Measurements from ENCODE around the gene TMEM132C. TPM values are rescaled to one million over a fixed set of nuclear protein-coding genes. Genes with fewer than 3 reads are reported as not detected.

The TMEM132C gene
- total RNA-seq, 2 donors from 2014 or later, result 0.56 TPM; not detected in 1

DNA sequence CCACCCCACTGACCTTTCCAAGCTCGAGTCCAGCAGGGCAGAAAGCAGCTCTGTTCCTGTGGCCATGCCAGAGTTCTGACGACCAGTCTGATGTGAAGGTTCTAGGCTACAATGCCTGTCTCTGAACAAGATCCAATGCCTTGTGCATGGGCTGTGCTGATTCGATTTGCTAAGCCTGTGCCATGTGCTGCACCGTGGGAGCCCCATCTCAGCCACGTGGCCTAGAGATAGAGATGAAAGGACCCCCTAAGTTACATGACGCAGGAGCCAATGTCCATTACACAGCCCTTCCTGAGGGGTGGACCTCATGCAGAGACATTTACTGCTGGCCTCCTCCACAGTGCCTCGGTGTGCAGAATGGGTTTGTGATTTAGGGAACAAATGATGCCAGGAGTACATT lies 300.8 kb downstream of the TMEM132C start:
- H3K27me3 ChIP-seq (replicated peaks; ENCODE audit: insufficient read depth), result no peaks in the 10 kb centered on the region
- no peak overlapping the region for H3K4me3 ChIP-seq
- no peak for DNase-seq (ENCODE audit: low spot score)
- H3K4me1 ChIP-seq (ENCODE audit: control insufficient read depth in 1 of 2, low read depth in 2 of 2), result no peaks in the 10 kb centered on the region
- no peaks in the 10 kb centered on the region for H3K9me3 ChIP-seq
- no peaks in the 10 kb centered on the region for H3K36me3 ChIP-seq
- no peak overlapping the region for H3K27ac ChIP-seq
- TF ChIP-seq, protein P1, sequence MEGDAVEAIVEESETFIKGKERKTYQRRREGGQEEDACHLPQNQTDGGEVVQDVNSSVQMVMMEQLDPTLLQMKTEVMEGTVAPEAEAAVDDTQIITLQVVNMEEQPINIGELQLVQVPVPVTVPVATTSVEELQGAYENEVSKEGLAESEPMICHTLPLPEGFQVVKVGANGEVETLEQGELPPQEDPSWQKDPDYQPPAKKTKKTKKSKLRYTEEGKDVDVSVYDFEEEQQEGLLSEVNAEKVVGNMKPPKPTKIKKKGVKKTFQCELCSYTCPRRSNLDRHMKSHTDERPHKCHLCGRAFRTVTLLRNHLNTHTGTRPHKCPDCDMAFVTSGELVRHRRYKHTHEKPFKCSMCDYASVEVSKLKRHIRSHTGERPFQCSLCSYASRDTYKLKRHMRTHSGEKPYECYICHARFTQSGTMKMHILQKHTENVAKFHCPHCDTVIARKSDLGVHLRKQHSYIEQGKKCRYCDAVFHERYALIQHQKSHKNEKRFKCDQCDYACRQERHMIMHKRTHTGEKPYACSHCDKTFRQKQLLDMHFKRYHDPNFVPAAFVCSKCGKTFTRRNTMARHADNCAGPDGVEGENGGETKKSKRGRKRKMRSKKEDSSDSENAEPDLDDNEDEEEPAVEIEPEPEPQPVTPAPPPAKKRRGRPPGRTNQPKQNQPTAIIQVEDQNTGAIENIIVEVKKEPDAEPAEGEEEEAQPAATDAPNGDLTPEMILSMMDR (IDR thresholded peaks at IDR 0.05), result no peak
- no peak for ATAC-seq (ENCODE audit: insufficient number of reproducible peaks, low FRiP score, low read depth)

DNA sequence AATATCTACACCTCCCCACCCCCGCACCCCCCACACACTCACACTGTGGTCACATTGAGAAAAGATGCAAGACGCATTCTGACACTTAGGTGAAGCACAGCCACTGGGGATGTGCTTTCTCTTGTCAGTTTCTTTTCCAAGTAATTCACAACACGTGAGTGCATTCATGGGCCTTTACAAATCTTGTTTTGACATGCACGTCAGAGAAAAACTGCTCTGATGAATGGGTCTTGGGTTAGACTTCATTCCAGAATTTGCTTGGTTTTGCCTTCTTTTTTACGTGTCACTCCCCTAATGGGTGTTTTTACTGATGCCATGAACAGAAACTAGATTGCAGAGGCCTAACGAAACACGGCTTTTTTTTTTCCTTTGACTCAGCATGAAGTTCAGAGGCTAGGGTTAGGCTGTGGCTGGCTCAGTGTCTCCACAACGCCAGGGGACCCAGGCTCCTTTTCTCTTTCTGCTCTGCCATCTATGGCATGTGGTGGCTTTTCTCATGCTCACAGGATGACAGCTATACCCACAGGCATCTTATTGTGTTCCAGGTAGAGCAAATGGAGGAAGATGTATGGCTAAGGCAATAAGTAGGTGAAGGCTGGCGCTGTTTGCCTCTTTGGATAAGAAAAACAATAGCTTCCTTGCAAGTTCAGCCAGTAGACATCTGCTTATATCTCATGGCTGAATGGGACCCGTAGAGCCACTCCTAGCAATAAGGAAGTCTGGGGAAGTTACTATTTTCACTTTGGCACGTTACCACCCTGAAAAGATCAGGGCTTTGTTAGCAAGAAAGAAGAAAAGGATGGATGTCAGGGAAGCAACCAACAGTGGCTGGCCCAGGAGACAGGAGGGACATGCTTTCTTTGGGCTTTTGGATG lies 303.5 kb downstream of the TMEM132C start:
- Histone ChIP-seq H3K4me1 (ENCODE audit: control insufficient read depth in 1 of 2, low read depth in 2 of 2) (no peaks in the 10 kb centered on the region), H3K36me3 (no peaks in the 10 kb centered on the region), H3K27ac (no peak overlapping the region), H3K27me3 (replicated peaks; ENCODE audit: insufficient read depth) (no peaks in the 10 kb centered on the region), H3K9me3 (no peaks in the 10 kb centered on the region), H3K4me3 (no peak overlapping the region)
- TF ChIP-seq, protein P1 (IDR thresholded peaks at IDR 0.05), result no peak
- DNase-seq (ENCODE audit: low spot score) (no peak), ATAC-seq (ENCODE audit: insufficient number of reproducible peaks, low FRiP score, low read depth) (no peak)

DNA sequence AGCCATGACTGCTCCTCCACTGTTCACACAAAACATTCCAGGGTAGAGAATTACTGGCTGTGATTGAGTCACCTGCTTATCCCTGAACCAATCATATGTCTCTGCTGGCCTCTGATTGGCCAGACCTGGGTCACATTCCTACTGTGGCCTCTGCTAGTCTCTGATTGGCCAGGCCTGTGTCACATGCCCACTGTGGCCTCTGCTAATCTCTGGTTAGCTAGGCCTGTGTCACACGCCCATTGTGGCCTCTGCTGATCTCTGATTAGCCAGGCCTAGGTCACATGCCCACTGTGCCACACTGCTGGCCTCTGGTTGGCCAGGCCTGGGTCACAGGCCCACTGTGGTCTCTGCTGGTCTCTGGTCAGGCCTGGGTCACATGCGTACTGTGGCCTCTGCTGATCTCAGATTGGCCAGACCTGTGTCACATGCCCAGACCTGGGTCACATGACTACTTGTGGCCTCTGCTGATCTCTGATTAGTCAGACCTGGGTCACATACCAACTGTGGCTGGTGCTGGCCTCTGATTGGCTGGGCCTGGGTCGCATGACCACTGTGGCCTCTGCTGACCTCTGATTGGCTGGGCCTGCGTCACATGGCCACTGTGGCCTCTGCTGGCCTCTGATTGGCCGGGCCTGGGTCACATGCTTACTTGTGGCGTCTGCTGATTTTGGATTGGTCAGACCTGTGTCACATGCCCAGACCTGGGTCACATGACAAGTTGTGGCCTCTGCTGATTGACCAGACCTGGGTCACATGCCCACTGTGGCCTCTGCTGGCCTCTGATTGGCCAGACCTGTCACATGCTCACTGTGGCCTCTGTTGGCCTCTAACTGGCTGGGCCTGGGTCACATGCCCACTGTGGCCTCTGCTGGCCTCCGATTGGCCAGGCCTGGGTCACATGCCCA lies 305.2 kb downstream of the TMEM132C start:
- ATAC-seq (ENCODE audit: insufficient number of reproducible peaks, low FRiP score, low read depth) (no peak), DNase-seq (ENCODE audit: low spot score) (no peak)
- Histone ChIP-seq H3K36me3 (no peaks in the 10 kb centered on the region), H3K4me1 (ENCODE audit: control insufficient read depth in 1 of 2, low read depth in 2 of 2) (no peaks in the 10 kb centered on the region), H3K4me3 (no peak overlapping the region), H3K27ac (no peak overlapping the region), H3K9me3 (no peaks in the 10 kb centered on the region), H3K27me3 (replicated peaks; ENCODE audit: insufficient read depth) (no peaks in the 10 kb centered on the region)
- TF ChIP-seq, protein P1 (IDR thresholded peaks at IDR 0.05), result no peak

DNA sequence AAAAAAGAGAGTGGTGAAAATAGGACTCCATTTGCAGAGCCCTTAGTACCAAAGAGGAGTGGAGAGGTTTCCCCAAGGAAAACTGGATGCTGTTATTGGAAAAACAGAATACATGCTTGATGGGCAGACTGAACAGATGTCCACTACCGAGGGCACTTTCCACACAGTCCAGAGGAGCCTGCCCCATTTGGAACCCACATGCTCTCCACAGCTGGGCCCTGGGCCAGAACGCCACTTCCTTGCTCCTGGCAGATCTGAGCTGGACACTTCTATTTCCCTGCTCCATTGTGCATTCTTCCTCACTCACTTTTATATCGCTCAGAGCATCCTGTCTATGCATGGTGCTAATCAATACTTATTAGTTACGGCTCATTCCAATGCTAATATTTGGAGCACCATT lies 306.9 kb downstream of the TMEM132C start:
- no peak for ATAC-seq (ENCODE audit: insufficient number of reproducible peaks, low FRiP score, low read depth)
- no peaks in the 10 kb centered on the region for H3K9me3 ChIP-seq
- no peak overlapping the region for H3K27ac ChIP-seq
- no peaks in the 10 kb centered on the region for H3K4me1 ChIP-seq (ENCODE audit: control insufficient read depth in 1 of 2, low read depth in 2 of 2)
- no peak for DNase-seq (ENCODE audit: low spot score)
- no peaks in the 10 kb centered on the region for H3K36me3 ChIP-seq
- H3K27me3 ChIP-seq (replicated peaks; ENCODE audit: insufficient read depth), result no peaks in the 10 kb centered on the region
- TF ChIP-seq, protein P1 (IDR thresholded peaks at IDR 0.05), result no peak
- no peak overlapping the region for H3K4me3 ChIP-seq

DNA sequence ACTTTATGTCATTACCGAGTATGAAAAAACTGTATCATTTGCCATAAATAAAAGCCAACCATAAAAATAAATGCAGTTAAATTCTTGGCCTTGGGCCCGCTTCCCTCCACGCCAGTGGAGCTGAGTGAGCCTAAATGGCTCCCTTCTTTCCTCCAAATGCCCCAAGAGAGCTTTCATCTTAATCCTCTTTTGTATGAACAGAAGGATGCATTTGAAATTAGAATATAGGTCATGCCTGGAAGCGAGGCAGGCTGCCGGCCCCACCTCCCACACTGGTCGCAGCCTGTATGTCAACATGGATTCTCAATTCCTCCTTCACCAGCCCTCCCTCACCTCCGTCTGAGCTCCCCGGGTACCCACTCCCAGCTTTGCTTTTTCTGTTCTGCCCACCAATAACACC lies 311.1 kb downstream of the TMEM132C start:
- DNase-seq (ENCODE audit: low spot score) (no peak), ATAC-seq (ENCODE audit: insufficient number of reproducible peaks, low FRiP score, low read depth) (no peak)
- Histone ChIP-seq H3K9me3 (no peaks in the 10 kb centered on the region), H3K4me3 (no peak overlapping the region), H3K27me3 (replicated peaks; ENCODE audit: insufficient read depth) (no peaks in the 10 kb centered on the region), H3K36me3 (no peaks in the 10 kb centered on the region), H3K4me1 (ENCODE audit: control insufficient read depth in 1 of 2, low read depth in 2 of 2) (no peaks in the 10 kb centered on the region), H3K27ac (no peak overlapping the region)
- TF ChIP-seq, protein P1 (IDR thresholded peaks at IDR 0.05), result no peak
